Type B pancreatic cell (in vitro differentiated cells): ENCODE results near the gene CRYZL1. TPM values are rescaled to one million over a fixed set of nuclear protein-coding genes. Genes with fewer than 3 reads are reported as not detected.
A peak's percentile ranks its signal among the peaks of the same experiment; 100 is the strongest.

Source experiments
- DNase-seq: peaks from one replicate; pipeline ENCODE4 v3.0.0; 2021; ENCODE audit warnings: mixed read lengths; ENCODE audit not compliant: unreplicated experiment; ENCODE audit errors: extremely low spot score
- H3K27ac Mint-ChIP-seq: 2 replicates; pipeline ENCODE4 v1.8.0; 2021; ENCODE audit warnings: mild to moderate bottlenecking, mixed read lengths
- H3K27me3 Mint-ChIP-seq: 2 replicates; pipeline ENCODE4 v1.8.0; 2021; ENCODE audit warnings: mixed read lengths
- H3K36me3 Mint-ChIP-seq: 2 replicates; pipeline ENCODE4 v1.8.0; 2021; ENCODE audit warnings: mixed read lengths
- H3K4me1 Mint-ChIP-seq: one replicate; pipeline ENCODE4 v1.8.0; 2021; ENCODE audit warnings: mixed read lengths; ENCODE audit not compliant: unreplicated experiment
- H3K4me3 Mint-ChIP-seq: 2 replicates; pipeline ENCODE4 v1.8.0; 2021; ENCODE audit warnings: mild to moderate bottlenecking, mixed read lengths
- H3K9me3 Mint-ChIP-seq: 2 replicates; pipeline ENCODE4 v1.8.0; 2021; ENCODE audit warnings: mixed read lengths
- total RNA-seq: library from RNA; stranded (reverse); gene quantifications from 2 replicates; pipeline ENCODE4 v1.2.1, GENCODE V29; 2021; ENCODE audit warnings: low replicate concordance
- TF ChIP-seq, protein P1 (sequence below): fragments of 200-600 bp; sonication (generic); conservative IDR thresholded peaks from 2 replicates; pipeline ENCODE4 v1.5.0; 2021; ENCODE audit warnings: antibody characterized with exemption, mild to moderate bottlenecking

Gene CRYZL1
- total RNA-seq, 1 donor from 2014 or later, result 50.4 TPM

DNA sequence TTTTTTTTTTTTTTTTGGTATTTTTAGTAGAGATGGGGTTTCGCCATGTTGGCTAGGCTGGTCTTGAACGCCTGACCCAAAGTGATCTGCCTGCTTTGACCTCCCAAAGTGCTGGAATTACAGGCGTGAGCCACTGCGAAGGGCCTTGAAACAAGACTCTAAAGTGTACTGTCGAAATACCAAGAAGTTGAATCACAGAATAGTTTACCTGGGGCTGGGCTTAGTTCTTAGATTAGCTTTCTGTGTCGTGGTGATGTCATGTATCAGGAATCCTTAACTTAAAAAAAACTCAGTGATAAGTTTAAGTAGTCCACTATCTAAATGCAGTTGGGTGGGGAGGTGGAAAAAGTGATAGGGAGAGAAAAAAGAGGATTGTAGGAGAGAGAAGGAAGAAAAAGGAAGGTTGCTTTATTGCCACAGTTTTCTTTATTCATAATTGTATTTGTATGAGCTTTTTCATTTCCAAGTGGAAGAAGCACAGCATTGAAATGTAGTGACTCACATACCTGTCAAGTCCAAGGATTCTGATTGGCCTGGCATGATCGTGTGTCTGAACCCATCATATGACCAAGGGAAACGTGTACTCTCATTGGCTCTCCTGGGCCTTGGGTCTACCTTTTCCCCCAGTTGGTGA lies 14.2 kb upstream of the CRYZL1 start:
- Mint-ChIP-seq H3K4me3 (peak overlapping the region; percentile 46), H3K9me3 (peaks cover 7% of the 10 kb centered on the region), H3K4me1 (peaks cover 40% of the 10 kb centered on the region), H3K27me3 (no peaks in the 10 kb centered on the region), H3K27ac (peak overlapping the region; percentile 93), H3K36me3 (peaks cover 32% of the 10 kb centered on the region)
- DNase-seq, result no peak
- TF ChIP-seq, protein P1, sequence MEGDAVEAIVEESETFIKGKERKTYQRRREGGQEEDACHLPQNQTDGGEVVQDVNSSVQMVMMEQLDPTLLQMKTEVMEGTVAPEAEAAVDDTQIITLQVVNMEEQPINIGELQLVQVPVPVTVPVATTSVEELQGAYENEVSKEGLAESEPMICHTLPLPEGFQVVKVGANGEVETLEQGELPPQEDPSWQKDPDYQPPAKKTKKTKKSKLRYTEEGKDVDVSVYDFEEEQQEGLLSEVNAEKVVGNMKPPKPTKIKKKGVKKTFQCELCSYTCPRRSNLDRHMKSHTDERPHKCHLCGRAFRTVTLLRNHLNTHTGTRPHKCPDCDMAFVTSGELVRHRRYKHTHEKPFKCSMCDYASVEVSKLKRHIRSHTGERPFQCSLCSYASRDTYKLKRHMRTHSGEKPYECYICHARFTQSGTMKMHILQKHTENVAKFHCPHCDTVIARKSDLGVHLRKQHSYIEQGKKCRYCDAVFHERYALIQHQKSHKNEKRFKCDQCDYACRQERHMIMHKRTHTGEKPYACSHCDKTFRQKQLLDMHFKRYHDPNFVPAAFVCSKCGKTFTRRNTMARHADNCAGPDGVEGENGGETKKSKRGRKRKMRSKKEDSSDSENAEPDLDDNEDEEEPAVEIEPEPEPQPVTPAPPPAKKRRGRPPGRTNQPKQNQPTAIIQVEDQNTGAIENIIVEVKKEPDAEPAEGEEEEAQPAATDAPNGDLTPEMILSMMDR, result no peak

DNA sequence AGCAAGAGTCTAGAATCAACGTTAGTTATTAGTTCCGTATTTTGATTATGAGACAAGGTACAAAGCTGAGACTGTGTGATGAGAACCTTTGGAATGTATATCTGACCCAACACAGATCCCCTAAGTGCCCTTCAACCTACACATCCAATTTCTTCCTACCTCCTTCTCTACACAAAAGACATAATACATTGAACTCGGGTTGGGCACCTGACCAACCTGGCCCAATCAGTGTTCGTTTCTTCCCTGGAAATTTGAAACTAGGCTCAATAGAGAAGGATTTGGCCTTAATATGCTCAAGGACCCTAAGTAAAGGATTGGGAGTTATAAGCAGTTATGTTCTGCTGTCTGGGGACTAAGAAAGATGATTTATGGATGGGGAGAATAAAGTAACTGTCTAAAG lies 12.9 kb upstream of the CRYZL1 start:
- H3K27ac Mint-ChIP-seq, result peak overlapping the region; percentile 67
- peaks cover 7% of the 10 kb centered on the region for H3K9me3 Mint-ChIP-seq
- peaks cover 47% of the 10 kb centered on the region for H3K4me1 Mint-ChIP-seq
- TF ChIP-seq, protein P1, result no peak
- peaks cover 29% of the 10 kb centered on the region for H3K36me3 Mint-ChIP-seq
- no peak for DNase-seq
- H3K4me3 Mint-ChIP-seq, result no peak overlapping the region
- no peaks in the 10 kb centered on the region for H3K27me3 Mint-ChIP-seq

DNA sequence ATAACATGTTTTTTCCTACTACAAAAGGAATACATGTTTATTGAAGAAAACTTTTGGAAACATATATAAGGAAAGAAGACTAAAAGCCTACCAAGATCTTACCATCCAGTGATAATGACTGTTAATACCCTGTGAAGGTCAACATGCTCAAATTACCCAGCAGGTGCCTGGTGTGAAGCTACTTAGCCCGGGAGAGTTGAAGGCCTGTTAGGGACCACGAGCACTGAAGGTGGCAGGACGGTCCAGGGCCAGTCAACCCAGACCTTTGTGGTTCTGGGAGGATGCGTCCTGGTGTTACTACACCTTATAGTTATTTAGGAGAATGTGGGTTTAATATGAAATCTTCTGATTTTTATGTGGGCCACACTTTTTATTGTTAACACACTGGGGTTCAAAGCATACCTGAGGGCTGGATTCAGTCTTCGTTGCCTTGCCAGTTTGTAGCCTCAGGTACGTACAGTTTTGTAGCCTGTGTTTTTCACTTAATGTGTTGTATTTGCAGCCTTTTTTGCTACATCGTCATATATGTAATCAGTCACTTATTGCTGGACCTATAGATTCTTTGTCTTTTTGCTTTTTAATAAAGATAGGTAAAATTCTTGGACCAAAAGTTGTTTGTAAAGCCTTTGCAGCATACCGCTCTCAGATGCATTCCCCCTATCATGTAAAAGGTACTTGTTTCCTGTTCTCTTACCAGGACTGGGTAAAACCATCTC lies 10.6 kb upstream of the CRYZL1 start:
- TF ChIP-seq, protein P1, result no peak
- Mint-ChIP-seq H3K4me3 (no peak overlapping the region), H3K36me3 (peaks cover 17% of the 10 kb centered on the region), H3K4me1 (peaks cover 42% of the 10 kb centered on the region), H3K27ac (peak overlapping the region; percentile 70), H3K27me3 (no peaks in the 10 kb centered on the region), H3K9me3 (peaks cover 7% of the 10 kb centered on the region)
- DNase-seq, result no peak

DNA sequence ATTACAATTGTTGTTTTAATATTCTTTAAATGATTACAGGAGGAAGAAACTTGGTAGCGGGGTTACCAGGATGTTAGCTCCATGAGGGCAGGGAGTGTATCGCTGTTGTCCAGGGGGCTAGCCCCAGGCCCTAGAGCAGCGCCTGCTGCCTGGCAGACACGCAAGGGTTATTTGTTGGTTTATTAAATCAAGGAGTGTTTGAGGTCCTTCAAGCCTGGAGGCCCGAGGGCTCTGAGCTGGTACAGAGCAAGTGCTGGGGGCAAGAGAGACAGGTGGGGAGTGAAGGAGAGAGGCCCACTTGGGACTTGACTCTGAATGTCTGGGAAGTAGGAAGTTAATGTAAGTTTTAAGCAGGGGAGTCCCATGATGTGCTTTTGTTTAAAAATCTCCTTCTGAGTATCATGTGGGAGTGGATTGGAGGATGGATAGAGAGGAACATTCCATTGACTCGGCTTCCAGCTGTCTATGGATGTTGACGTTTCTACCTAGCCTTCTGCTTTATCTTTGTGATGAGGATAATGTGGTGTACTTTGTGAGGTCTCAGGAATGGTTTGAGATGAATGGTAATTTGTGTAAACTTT lies 9.5 kb upstream of the CRYZL1 start:
- TF ChIP-seq, protein P1, result no peak
- peaks cover 5% of the 10 kb centered on the region for H3K9me3 Mint-ChIP-seq
- H3K36me3 Mint-ChIP-seq, result peaks cover 15% of the 10 kb centered on the region
- no peak for DNase-seq
- H3K4me1 Mint-ChIP-seq, result peaks cover 39% of the 10 kb centered on the region
- H3K27ac Mint-ChIP-seq, result no peak overlapping the region
- no peak overlapping the region for H3K4me3 Mint-ChIP-seq
- no peaks in the 10 kb centered on the region for H3K27me3 Mint-ChIP-seq

DNA sequence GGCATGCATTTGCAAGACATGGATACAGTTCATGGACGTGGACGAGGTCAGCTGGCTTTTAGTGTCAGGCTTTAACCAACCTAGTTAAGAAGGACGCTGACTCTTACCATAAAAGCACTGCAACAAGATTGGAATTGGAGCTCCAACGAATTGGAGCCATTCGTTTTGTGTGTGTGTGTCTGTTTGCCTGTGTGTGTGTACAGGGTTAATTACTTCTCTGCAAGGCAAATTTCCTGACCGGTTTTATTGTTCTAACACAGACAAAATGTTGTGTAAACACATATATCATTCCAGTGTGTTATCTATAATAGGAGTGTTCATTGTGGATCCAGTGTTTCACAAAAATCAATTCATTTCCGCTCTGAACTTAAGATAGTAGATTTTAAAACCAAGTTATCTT lies 8.7 kb upstream of the CRYZL1 start:
- Mint-ChIP-seq H3K36me3 (peaks cover 10% of the 10 kb centered on the region), H3K27ac (peak overlapping the region; percentile 18), H3K27me3 (no peaks in the 10 kb centered on the region), H3K9me3 (no peaks in the 10 kb centered on the region), H3K4me1 (peaks cover 34% of the 10 kb centered on the region), H3K4me3 (peak overlapping the region; percentile 28)
- DNase-seq, result no peak
- TF ChIP-seq, protein P1, result no peak
